Keratinocyte (primary cell): ENCODE results near the gene LMO3.
"Not testable (repeated sequence)": the region's sequence is repeated elsewhere in the genome, so short reads cannot be mapped to it uniquely, and the experiment has no call there.

Experiments used
- EZH2 ChIP-seq: IDR thresholded peaks from one replicate; pipeline ENCODE4 v1.6.1; 2012; ENCODE audit warnings: inconsistent platforms, mild to moderate bottlenecking, low read length, moderate library complexity
- TF ChIP-seq, protein P1 (sequence below), 3 experiments: IDR thresholded peaks in 1 of 3; conservative IDR thresholded peaks in 1 of 3; optimal IDR thresholded peaks in 1 of 3; 2 replicates in 2 of 3; 3 replicates in 1 of 3; pipeline versions ENCODE3 to v1.5.1; 2011; ENCODE audit warnings: low read length in 3 of 3, mild to moderate bottlenecking in 3 of 3, moderate library complexity in 2 of 3, control low read depth in 1 of 3, inconsistent platforms in 1 of 3; ENCODE audit not compliant: insufficient read depth in 2 of 3; ENCODE audit errors: extremely low read depth in 1 of 3

DNA sequence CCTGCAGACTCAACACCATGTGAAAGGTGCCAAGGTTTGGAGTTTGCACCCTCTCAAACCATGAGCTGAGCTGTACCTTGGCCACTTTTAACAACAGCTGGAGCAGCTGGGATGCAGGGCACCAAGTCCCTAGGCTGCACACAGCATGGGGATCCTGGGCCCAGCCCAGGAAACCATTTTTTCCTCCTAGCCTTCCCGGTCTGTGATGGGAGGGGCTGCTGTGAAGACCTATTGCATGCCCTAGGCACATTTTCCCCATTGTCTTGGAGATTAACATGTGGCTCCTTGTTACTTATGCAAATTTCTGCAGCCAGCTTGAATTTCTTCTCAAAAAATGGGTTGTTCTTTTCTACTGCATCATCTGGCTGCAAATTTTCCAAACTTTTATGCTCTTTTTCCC lies 68.3 kb downstream of the LMO3 start:
- TF ChIP-seq, protein P1, sequence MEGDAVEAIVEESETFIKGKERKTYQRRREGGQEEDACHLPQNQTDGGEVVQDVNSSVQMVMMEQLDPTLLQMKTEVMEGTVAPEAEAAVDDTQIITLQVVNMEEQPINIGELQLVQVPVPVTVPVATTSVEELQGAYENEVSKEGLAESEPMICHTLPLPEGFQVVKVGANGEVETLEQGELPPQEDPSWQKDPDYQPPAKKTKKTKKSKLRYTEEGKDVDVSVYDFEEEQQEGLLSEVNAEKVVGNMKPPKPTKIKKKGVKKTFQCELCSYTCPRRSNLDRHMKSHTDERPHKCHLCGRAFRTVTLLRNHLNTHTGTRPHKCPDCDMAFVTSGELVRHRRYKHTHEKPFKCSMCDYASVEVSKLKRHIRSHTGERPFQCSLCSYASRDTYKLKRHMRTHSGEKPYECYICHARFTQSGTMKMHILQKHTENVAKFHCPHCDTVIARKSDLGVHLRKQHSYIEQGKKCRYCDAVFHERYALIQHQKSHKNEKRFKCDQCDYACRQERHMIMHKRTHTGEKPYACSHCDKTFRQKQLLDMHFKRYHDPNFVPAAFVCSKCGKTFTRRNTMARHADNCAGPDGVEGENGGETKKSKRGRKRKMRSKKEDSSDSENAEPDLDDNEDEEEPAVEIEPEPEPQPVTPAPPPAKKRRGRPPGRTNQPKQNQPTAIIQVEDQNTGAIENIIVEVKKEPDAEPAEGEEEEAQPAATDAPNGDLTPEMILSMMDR (optimal IDR thresholded peaks at IDR 0.05 in 1 of 3, IDR thresholded peaks at IDR 0.05 in 1 of 3, conservative IDR thresholded peaks at IDR 0.05 in 1 of 3; ENCODE audit: extremely low read depth in 1 of 3, insufficient read depth in 2 of 3, low read length in 3 of 3), result not testable (repeated sequence)
- TF ChIP-seq EZH2, result not testable (repeated sequence)
